ENCODE measurements around the gene TSC1.

GRCh38 chr9:132943651-132944293, 644 bp downstream of the TSC1 start:
- TF ChIP-seq EZH2 (IDR thresholded peaks at IDR 0.05; ENCODE audit: insufficient read depth, poor library complexity, severe bottlenecking) (no peak), EZH2phosphoT487 (IDR thresholded peaks at IDR 0.05; ENCODE audit: insufficient read depth, low read depth) (no peak)

All from GM23248 (cell line).